ENCODE results near the gene GPR35. TPM values are rescaled to one million over a fixed set of nuclear protein-coding genes. Genes with fewer than 3 reads are reported as not detected.

GPR35 gene
- total and polyA plus RNA-seq, 2 of the 13 experiments (the other 11 are each of a cell fraction or from before 2014, with no cell fraction given): 27.1 to 44.2 TPM

GRCh38 chr2:240579771-240580614 lies 45.3 kb upstream of the GPR35 start (continued):
- TF ChIP-seq THAP9 (CRISPR knock-in tag; IDR thresholded peaks at IDR 0.05; ENCODE audit: borderline replicate concordance): peak; percentile 55
- peak; percentile 66; the same call in 1 of the 2 replicates for TF ChIP-seq HOXA5 (CRISPR knock-in tag; IDR thresholded peaks at IDR 0.05)
- TF ChIP-seq SMC3 (IDR thresholded peaks at IDR 0.05; ENCODE audit: low read length): peak; percentile 22
- no peak for TF ChIP-seq ZNF343 (CRISPR knock-in tag; IDR thresholded peaks at IDR 0.05)
- no peak for TF ChIP-seq MAFG (CRISPR knock-in tag; IDR thresholded peaks at IDR 0.05)
- TF ChIP-seq FOXP4 (CRISPR knock-in tag; IDR thresholded peaks at IDR 0.05): peak; percentile 61
- TF ChIP-seq HOXA7 (CRISPR knock-in tag; IDR thresholded peaks at IDR 0.05): no peak
- no peak for TF ChIP-seq DZIP1 (CRISPR knock-in tag; IDR thresholded peaks at IDR 0.05)
- TF ChIP-seq ZNF503 (CRISPR knock-in tag; IDR thresholded peaks at IDR 0.05): no peak; the same call in 1 of the 2 replicates
- peak; percentile 41 for TF ChIP-seq TEAD3 (CRISPR knock-in tag; optimal IDR thresholded peaks at IDR 0.05; ENCODE audit: borderline replicate concordance)
- TF ChIP-seq ELF1 (CRISPR knock-in tag; IDR thresholded peaks at IDR 0.05): peak; percentile 49; the same call in 1 of the 2 replicates
- no peak for TF ChIP-seq CREBL2 (CRISPR knock-in tag; IDR thresholded peaks at IDR 0.05; ENCODE audit: borderline replicate concordance)
- TF ChIP-seq CBX2 (IDR thresholded peaks at IDR 0.05; ENCODE audit: low read depth, low read length): no peak
- no peak; the same call in 1 of the 2 replicates for TF ChIP-seq CBX2 (CRISPR knock-in tag; IDR thresholded peaks at IDR 0.05; ENCODE audit: low read depth)
- peak; percentile 70 for TF ChIP-seq ATF7-NPFF (CRISPR knock-in tag; IDR thresholded peaks at IDR 0.05; ENCODE audit: low read depth)
- no peak for TF ChIP-seq ZNF446 (CRISPR knock-in tag; IDR thresholded peaks at IDR 0.05)
- no peak for TF ChIP-seq SRSF9 (IDR thresholded peaks at IDR 0.05; ENCODE audit: borderline replicate concordance, insufficient read depth, low read depth, low read length, poor library complexity, severe bottlenecking)
